ENCODE data around the gene TNNC1. TPM values are rescaled to one million over a fixed set of nuclear protein-coding genes. Genes with fewer than 3 reads are reported as not detected.

The TNNC1 gene
- total and polyA plus RNA-seq, 10 of the 15 experiments (the other 5 are each of a cell fraction or from before 2014, with no cell fraction given): 0.13 to 1.3 (median 0.53) TPM; not detected in 2

DNA sequence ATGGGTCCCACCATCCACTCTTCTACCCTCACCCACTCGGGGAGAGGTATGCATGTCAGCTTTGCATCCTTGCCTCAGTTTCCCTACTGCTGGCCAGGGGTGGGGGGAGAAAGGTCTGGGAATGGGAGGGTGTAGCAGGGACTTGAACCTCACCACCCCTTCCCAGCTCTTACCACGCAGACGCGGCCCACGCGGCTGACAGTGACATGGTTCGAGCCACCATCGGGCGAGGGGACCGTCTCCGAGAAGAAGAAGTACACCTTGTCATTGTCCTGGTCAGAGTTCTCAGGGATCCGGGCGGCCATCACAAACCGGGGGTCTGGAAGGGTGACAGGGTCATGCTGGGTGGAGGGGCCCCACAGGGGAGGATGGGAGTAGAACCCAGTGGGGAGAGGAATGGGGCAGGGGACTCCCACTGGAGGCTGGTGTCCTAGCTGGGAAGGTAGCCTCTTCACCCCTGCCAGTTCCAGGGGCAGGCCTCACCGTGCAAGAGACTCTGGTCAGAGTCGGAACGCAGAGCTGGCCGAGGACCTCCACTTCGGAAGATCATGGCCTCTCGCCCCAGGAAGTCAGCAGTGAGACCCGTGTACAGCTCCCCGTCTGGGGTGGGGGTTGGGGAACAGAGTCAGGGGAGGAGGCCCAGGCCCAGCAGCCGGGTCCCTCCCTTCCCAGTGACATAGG is 12.6 kb downstream of the TNNC1 start:
- in situ Hi-C loops (cut with MboI) (no loop called here), intact Hi-C loops (cut with micrococcal nuclease; ENCODE audit: unreplicated experiment) (no loop called here)
- DNase-seq (ENCODE audit: low read depth, low spot score) (no peak), FAIRE-seq (no peak), ATAC-seq (no peak)
- no TSS peak for BruUV-seq (replicated peaks)
- no peak overlapping the region for H3K4me2 ChIP-seq (ENCODE audit: control insufficient read depth, insufficient read depth)
- CTCF ChIA-PET: interaction anchor here (1.2 to 1.4 kb wide), 2 partner anchors 13 to 29 kb away, joined by 3 to 6 read pairs; no protein-coding TSS in a partner anchor
- no peak overlapping the region for H3K27ac ChIP-seq (ENCODE audit: control insufficient read depth, insufficient read depth)
- H2AFZ ChIP-seq (ENCODE audit: control insufficient read depth, low read depth, low read length): no peak overlapping the region
- H3K9me3 ChIP-seq (replicated peaks; ENCODE audit: control insufficient read depth, insufficient read depth, low read length): no peaks in the 10 kb centered on the region
- no peaks in the 10 kb centered on the region for H3K79me2 ChIP-seq (ENCODE audit: control insufficient read depth, insufficient read depth, low read length)
- 70% methylated on average over 22 of the region's 23 CpGs for WGBS (ENCODE audit: insufficient coverage, insufficient replicate concordance, low lambda C conversion rate, missing lambda C conversion rate)
- no peak for TF ChIP-seq IKZF1 (conservative IDR thresholded peaks at IDR 0.05)
- no peak for TF ChIP-seq TARDBP (IDR thresholded peaks at IDR 0.05; ENCODE audit: borderline replicate concordance)
- no peak for TF ChIP-seq SMAD5 (IDR thresholded peaks at IDR 0.05; ENCODE audit: low read depth)
- no peak for TF ChIP-seq CBFB (IDR thresholded peaks at IDR 0.05; ENCODE audit: low read depth)
- TF ChIP-seq RBBP5 (conservative IDR thresholded peaks at IDR 0.05): no peak
- no peak for TF ChIP-seq ZNF207 (IDR thresholded peaks at IDR 0.05; ENCODE audit: borderline replicate concordance)
- TF ChIP-seq EED (IDR thresholded peaks at IDR 0.05; ENCODE audit: low read depth): no peak
- TF ChIP-seq, protein P1, sequence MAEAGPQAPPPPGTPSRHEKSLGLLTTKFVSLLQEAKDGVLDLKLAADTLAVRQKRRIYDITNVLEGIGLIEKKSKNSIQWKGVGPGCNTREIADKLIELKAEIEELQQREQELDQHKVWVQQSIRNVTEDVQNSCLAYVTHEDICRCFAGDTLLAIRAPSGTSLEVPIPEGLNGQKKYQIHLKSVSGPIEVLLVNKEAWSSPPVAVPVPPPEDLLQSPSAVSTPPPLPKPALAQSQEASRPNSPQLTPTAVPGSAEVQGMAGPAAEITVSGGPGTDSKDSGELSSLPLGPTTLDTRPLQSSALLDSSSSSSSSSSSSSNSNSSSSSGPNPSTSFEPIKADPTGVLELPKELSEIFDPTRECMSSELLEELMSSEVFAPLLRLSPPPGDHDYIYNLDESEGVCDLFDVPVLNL (IDR thresholded peaks at IDR 0.05; ENCODE audit: low read depth, low read length): no peak
- no peak for TF ChIP-seq POU2F2 (IDR thresholded peaks at IDR 0.05; ENCODE audit: borderline replicate concordance, low read depth, low read length)
- TF ChIP-seq, protein P2, sequence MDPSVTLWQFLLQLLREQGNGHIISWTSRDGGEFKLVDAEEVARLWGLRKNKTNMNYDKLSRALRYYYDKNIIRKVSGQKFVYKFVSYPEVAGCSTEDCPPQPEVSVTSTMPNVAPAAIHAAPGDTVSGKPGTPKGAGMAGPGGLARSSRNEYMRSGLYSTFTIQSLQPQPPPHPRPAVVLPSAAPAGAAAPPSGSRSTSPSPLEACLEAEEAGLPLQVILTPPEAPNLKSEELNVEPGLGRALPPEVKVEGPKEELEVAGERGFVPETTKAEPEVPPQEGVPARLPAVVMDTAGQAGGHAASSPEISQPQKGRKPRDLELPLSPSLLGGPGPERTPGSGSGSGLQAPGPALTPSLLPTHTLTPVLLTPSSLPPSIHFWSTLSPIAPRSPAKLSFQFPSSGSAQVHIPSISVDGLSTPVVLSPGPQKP (IDR thresholded peaks at IDR 0.05; ENCODE audit: low read depth, low read length): no peak
- TF ChIP-seq, protein P3, sequence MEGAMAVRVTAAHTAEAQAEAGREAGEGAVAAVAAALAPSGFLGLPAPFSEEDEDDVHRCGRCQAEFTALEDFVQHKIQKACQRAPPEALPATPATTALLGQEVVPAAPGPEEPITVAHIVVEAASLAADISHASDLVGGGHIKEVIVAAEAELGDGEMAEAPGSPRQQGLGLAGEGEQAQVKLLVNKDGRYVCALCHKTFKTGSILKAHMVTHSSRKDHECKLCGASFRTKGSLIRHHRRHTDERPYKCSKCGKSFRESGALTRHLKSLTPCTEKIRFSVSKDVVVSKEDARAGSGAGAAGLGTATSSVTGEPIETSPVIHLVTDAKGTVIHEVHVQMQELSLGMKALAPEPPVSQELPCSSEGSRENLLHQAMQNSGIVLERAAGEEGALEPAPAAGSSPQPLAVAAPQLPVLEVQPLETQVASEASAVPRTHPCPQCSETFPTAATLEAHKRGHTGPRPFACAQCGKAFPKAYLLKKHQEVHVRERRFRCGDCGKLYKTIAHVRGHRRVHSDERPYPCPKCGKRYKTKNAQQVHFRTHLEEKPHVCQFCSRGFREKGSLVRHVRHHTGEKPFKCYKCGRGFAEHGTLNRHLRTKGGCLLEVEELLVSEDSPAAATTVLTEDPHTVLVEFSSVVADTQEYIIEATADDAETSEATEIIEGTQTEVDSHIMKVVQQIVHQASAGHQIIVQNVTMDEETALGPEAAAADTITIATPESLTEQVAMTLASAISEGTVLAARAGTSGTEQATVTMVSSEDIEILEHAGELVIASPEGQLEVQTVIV (IDR thresholded peaks at IDR 0.05; ENCODE audit: borderline replicate concordance, partially characterized antibody): no peak
- no peak for TF ChIP-seq SMC3 (IDR thresholded peaks at IDR 0.05; ENCODE audit: borderline replicate concordance, low read length)
- no peak for TF ChIP-seq SRF (IDR thresholded peaks at IDR 0.05; ENCODE audit: low read depth in 2 of 2, low read length in 2 of 2)
- TF ChIP-seq JUND (IDR thresholded peaks at IDR 0.05; ENCODE audit: low read depth, low read length): no peak
- TF ChIP-seq FOXK2 (IDR thresholded peaks at IDR 0.05): no peak
- TF ChIP-seq ZZZ3 (IDR thresholded peaks at IDR 0.05; ENCODE audit: control insufficient read depth, insufficient read length, low read depth): no peak
- no peak for TF ChIP-seq ZNF384 (IDR thresholded peaks at IDR 0.05; ENCODE audit: borderline replicate concordance, low read depth, low read length)
- POLR2A ChIA-PET: interaction anchor here (0.6 kb wide), 1 partner anchor 435 kb away, joined by 3 read pairs; no protein-coding TSS in a partner anchor
- SMC1A ChIA-PET (ENCODE audit: uncharacterized antibody, unreplicated experiment): no interaction called here
- no peaks in the 10 kb centered on the region for H3K27me3 ChIP-seq (replicated peaks in 1 of 2; ENCODE audit: control insufficient read depth in 2 of 2, insufficient read depth in 2 of 2, low read length in 1 of 2)
- no peaks in the 10 kb centered on the region for H3K4me1 ChIP-seq (ENCODE audit: control insufficient read depth, insufficient read depth, low read length)
- no peaks in the 10 kb centered on the region for H3K36me3 ChIP-seq (ENCODE audit: control insufficient read depth in 2 of 2, insufficient read depth in 2 of 2, low read length in 1 of 2)
- no peak overlapping the region for H3K4me3 ChIP-seq
- H4K20me1 ChIP-seq (ENCODE audit: control insufficient read depth, insufficient read depth): no peaks in the 10 kb centered on the region
- RAD21 ChIA-PET (ENCODE audit: unreplicated experiment): no interaction called here
- no peak overlapping the region for H3K9ac ChIP-seq (ENCODE audit: control insufficient read depth, insufficient read depth, low read length)
